ENCODE data around the gene HCN3.

HCN3 gene

DNA sequence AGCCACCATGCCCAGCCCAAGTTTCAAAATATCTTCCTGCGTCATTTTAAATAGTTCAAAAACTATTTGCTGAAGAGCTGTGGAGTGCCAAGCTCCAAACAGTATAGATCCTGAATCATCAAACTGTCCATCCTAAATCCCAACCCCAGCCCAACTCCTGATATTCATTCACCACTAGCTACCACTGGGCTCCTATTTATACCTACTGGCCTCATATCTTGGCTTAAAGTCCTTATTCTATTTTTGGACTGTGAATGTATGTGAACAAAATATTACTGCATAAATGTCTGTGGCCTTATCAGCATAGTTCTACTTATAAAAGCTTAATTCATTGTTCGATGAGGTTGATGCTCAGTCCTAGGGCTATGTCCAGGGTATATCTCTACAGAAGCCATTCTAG, 9.9 kb upstream of the HCN3 start:
- Histone ChIP-seq H3K4me3 (replicated peaks; ENCODE audit: low read depth, low read length) (no peak overlapping the region), H3K27me3 (replicated peaks; ENCODE audit: control insufficient read depth, insufficient read depth, low read length) (no peaks in the 10 kb centered on the region), H3K36me3 (ENCODE audit: control insufficient read depth, insufficient read depth, low read length) (peaks cover 37% of the 10 kb centered on the region)
- TF ChIP-seq, protein P1, sequence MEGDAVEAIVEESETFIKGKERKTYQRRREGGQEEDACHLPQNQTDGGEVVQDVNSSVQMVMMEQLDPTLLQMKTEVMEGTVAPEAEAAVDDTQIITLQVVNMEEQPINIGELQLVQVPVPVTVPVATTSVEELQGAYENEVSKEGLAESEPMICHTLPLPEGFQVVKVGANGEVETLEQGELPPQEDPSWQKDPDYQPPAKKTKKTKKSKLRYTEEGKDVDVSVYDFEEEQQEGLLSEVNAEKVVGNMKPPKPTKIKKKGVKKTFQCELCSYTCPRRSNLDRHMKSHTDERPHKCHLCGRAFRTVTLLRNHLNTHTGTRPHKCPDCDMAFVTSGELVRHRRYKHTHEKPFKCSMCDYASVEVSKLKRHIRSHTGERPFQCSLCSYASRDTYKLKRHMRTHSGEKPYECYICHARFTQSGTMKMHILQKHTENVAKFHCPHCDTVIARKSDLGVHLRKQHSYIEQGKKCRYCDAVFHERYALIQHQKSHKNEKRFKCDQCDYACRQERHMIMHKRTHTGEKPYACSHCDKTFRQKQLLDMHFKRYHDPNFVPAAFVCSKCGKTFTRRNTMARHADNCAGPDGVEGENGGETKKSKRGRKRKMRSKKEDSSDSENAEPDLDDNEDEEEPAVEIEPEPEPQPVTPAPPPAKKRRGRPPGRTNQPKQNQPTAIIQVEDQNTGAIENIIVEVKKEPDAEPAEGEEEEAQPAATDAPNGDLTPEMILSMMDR (IDR thresholded peaks at IDR 0.05; ENCODE audit: insufficient read depth, low read length, poor library complexity, severe bottlenecking), result no peak
- DNase-seq (ENCODE audit: extremely low read depth, insufficient read length), result no peak

DNA sequence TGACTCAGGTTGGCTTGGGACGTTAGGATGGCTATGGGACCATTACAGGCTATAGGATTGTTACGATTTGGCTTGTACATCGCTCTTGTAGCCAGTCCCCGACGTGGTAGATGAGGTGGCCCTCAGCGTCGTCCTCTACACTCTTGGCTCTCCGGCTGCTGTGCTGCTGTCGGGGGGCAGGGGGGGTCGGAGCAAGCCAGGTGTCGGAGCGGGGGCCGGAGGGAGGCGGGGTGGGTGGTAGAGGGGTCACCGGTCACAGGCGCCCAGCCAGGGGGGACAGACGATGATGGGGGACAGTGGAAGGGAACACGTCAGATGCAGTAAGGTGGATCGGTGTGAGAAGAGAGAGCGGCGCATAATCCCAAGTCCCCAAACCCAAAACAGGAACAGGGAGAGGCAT, 8.6 kb upstream of the HCN3 start:
- no peak for DNase-seq (ENCODE audit: extremely low read depth, insufficient read length)
- Histone ChIP-seq H3K4me3 (replicated peaks; ENCODE audit: low read depth, low read length) (no peak overlapping the region), H3K27me3 (replicated peaks; ENCODE audit: control insufficient read depth, insufficient read depth, low read length) (no peaks in the 10 kb centered on the region), H3K36me3 (ENCODE audit: control insufficient read depth, insufficient read depth, low read length) (peaks cover 35% of the 10 kb centered on the region)
- TF ChIP-seq, protein P1 (IDR thresholded peaks at IDR 0.05; ENCODE audit: insufficient read depth, low read length, poor library complexity, severe bottlenecking), result no peak

- TF ChIP-seq, protein P1 (IDR thresholded peaks at IDR 0.05; ENCODE audit: insufficient read depth, low read length, poor library complexity, severe bottlenecking), result no peak
- H3K36me3 ChIP-seq (ENCODE audit: control insufficient read depth, insufficient read depth, low read length), result peaks cover 30% of the 10 kb centered on the region
- H3K27me3 ChIP-seq (replicated peaks; ENCODE audit: control insufficient read depth, insufficient read depth, low read length), result no peaks in the 10 kb centered on the region
- H3K4me3 ChIP-seq (replicated peaks; ENCODE audit: low read depth, low read length), result no peak overlapping the region
- no peak for DNase-seq (ENCODE audit: extremely low read depth, insufficient read length)
Measured at GRCh38 chr1:155269381-155269780, 7.9 kb upstream of the HCN3 start.

DNA sequence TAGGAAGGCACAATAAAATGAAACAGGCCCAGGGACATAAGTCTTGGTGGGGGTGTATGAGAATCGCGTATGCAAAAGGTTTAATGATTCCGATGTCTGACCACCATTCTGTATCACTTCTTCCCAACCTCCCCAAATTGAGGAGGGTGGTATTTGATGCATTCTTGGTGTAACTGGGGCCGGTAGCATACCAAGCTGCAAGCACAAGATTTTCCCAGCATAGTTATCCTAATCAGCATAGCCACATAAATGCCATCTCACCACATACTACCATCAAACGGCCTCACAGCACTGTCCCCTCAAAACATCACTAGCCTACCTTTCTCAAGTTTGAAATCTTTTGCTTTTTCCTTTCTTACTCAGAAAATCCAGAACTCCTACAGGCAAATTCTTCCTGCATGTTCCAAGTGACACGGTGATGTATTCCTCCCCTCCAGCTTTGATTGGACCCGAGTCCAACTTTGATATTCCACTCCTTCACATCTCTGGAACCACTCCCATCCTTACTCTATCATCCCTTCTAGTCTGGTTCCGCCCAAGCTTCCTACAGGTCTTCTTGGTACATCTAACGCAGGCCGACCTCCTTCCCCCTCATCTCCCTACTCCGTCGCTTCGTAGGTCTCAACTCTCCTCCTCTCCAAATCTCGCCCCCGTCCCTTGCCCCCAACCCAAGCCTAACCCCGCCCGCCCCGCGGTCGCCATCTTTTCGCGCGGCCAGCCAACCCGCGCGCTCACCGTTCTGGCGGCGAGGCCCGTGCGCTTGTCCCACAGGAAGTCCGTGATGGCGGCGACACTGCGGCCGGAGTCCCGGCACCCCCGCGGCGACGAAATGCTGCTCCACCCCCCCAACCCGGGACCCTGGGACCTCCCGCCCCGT, 4.6 kb upstream of the HCN3 start:
- no peaks in the 10 kb centered on the region for H3K27me3 ChIP-seq (replicated peaks; ENCODE audit: control insufficient read depth, insufficient read depth, low read length)
- H3K4me3 ChIP-seq (replicated peaks; ENCODE audit: low read depth, low read length), result peak overlapping the region; percentile 91
- no peak for DNase-seq (ENCODE audit: extremely low read depth, insufficient read length)
- TF ChIP-seq, protein P1 (IDR thresholded peaks at IDR 0.05; ENCODE audit: insufficient read depth, low read length, poor library complexity, severe bottlenecking), result no peak
- peaks cover 17% of the 10 kb centered on the region for H3K36me3 ChIP-seq (ENCODE audit: control insufficient read depth, insufficient read depth, low read length)

DNA sequence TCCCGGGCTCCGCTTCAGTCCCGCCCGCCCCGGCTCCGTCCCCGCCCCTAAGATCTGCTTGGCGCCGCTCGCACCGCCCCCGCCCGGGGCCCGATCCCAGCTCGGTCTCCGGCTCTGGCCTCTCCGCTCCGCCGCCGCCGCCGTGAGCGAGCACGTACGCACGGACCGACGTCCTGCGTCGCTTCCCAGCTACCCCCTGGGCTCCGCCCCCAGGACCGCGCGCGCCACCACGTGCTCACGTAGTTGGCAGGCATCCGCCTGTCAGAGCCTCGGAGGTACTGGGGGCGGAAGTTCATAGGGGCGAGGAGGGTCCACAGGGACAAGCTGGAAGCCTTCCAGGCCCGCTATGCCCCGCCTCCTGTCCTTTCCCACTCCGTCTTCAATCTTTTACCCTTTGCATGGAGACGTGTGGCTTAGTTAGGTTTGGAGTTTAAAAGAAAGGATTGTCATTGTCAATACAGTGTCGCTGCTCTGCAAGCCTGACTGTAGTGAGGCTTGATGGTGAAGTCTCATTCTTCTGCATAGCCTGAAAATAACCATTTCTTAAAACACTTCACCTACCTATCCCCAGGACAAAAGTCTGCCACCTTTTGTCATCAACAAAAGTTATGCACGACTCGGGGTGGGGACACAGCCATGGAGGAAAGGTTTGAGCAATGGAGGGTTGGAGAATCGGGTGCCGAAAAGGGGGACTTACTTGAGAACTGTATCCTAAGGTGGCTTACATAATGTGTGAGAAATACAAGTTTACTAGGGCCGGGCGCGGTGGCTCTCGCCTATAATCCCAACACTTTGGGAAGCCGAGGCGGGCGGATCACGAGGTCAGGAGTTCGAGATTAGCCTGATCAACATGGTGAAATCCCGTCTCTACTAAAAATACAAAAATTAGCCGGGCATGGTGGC, 3.7 kb upstream of the HCN3 start, which contains the start of gene CLK2:
Gene CLK2, minus strand, starts transcription at position 162 of the 903 bp plus-strand sequence. CDS start 2,527 bp downstream, outside the sequence.
- no peaks in the 10 kb centered on the region for H3K27me3 ChIP-seq (replicated peaks; ENCODE audit: control insufficient read depth, insufficient read depth, low read length)
- TF ChIP-seq, protein P1 (IDR thresholded peaks at IDR 0.05; ENCODE audit: insufficient read depth, low read length, poor library complexity, severe bottlenecking), result no peak
- H3K36me3 ChIP-seq (ENCODE audit: control insufficient read depth, insufficient read depth, low read length), result peaks cover 9% of the 10 kb centered on the region
- H3K4me3 ChIP-seq (replicated peaks; ENCODE audit: low read depth, low read length), result peak within 1 kb of the TSS; percentile 91
- DNase-seq (ENCODE audit: extremely low read depth, insufficient read length), result peak; percentile 99
